ENCODE results near the gene MORC4. TPM values are rescaled to one million over a fixed set of nuclear protein-coding genes. Genes with fewer than 3 reads are reported as not detected.

Gene MORC4
- 14.0 and 27.5 TPM in 2 replicates for total RNA-seq

GRCh38 chrX:107000013-107000515, at the start of gene MORC4:
Gene MORC4 (minus strand): TSS chrX:107000212. CDS start chrX:106999969, 243 bp downstream.

GRCh38 chrX:106919932-106920452, 80.0 kb downstream of the MORC4 start, which contains the start of gene CLDN2:
Gene CLDN2 (plus strand): TSS chrX:106920402. CDS start chrX:106928229, 7,827 bp downstream.

GRCh38 chrX:106903291-106903824, 96.7 kb downstream of the MORC4 start, which contains the start of gene RIPPLY1:
Gene RIPPLY1 (minus strand): TSS chrX:106903341. CDS start chrX:106903287, 54 bp downstream.

Other genes with a start within 250 kb of the MORC4 start
- gene TBC1D8B, start 197.5 kb downstream of the MORC4 start, total RNA-seq, result 6.7 TPM in 2 replicates
- not detected in 2 replicates for gene RIPPLY1, start 96.9 kb downstream of the MORC4 start, total RNA-seq
- gene CLDN2, start 79.8 kb downstream of the MORC4 start, total RNA-seq, result not detected in 2 replicates
- gene RBM41, start 118.6 kb upstream of the MORC4 start, total RNA-seq, result 6.0 and 15.6 TPM in 2 replicates
- gene NUP62CL, start 206.2 kb upstream of the MORC4 start, total RNA-seq, result not detected in 2 replicates
- not detected in 2 replicates for gene DNAAF6, start 206.4 kb upstream of the MORC4 start, total RNA-seq

All from pericardium fibroblast (primary cell).